GM18526 (cell line): ENCODE measurements around the gene MYO1E.

Experiments used
- POLR2A ChIP-seq: IDR thresholded peaks from 3 replicates; pipeline ENCODE4 v1.6.1; 2011; ENCODE audit not compliant: insufficient read length; ENCODE audit errors: extremely low read depth

The MYO1E gene

GRCh38 chr15:59227021-59227420 lies 145.7 kb downstream of the MYO1E start:
- TF ChIP-seq POLR2A: no peak

GRCh38 chr15:59224474-59224873 lies 148.2 kb downstream of the MYO1E start:
- no peak for TF ChIP-seq POLR2A

- no peak for TF ChIP-seq POLR2A
These were observed 148.9 kb downstream of the MYO1E start for GRCh38 chr15:59223736-59224135.

- no peak for TF ChIP-seq POLR2A
These were observed 149.6 kb downstream of the MYO1E start for GRCh38 chr15:59222906-59223550.

- TF ChIP-seq POLR2A: no peak
These were observed 150.9 kb downstream of the MYO1E start for GRCh38 chr15:59221511-59222505.

GRCh38 chr15:59218710-59219109 lies 154.0 kb downstream of the MYO1E start:
- no peak for TF ChIP-seq POLR2A

- TF ChIP-seq POLR2A: no peak
These were observed 154.7 kb downstream of the MYO1E start for GRCh38 chr15:59217876-59218498.

- TF ChIP-seq POLR2A: no peak
These were observed 155.8 kb downstream of the MYO1E start for GRCh38 chr15:59216911-59217310.

GRCh38 chr15:59210186-59210585 lies 162.5 kb downstream of the MYO1E start:
- TF ChIP-seq POLR2A: no peak

- TF ChIP-seq POLR2A: no peak
These were observed 163.9 kb downstream of the MYO1E start for GRCh38 chr15:59208613-59209249.

- TF ChIP-seq POLR2A: no peak
These were observed 166.0 kb downstream of the MYO1E start, which contains the start of gene LDHAL6B for GRCh38 chr15:59206623-59207183. TSS of gene LDHAL6B (plus strand) at chr15:59206843. CDS start at chr15:59206941, 98 bp downstream.

- no peak for TF ChIP-seq POLR2A
These were observed 166.6 kb downstream of the MYO1E start for GRCh38 chr15:59205839-59206622.

GRCh38 chr15:59203657-59204056 lies 169.0 kb downstream of the MYO1E start:
- no peak for TF ChIP-seq POLR2A

GRCh38 chr15:59203008-59203407 lies 169.7 kb downstream of the MYO1E start:
- no peak for TF ChIP-seq POLR2A

GRCh38 chr15:59200560-59200959 lies 172.1 kb downstream of the MYO1E start:
- TF ChIP-seq POLR2A: no peak
